Activated T-cell treated with anti-CD3 and anti-CD28 coated beads for 1 hour (primary cell): ENCODE data around the gene SLC25A41.
A peak's percentile ranks its signal among the peaks of the same experiment; 100 is the strongest.
"Not testable (repeated sequence)": the region's sequence is repeated elsewhere in the genome, so short reads cannot be mapped to it uniquely, and the experiment has no call there.

ENCODE experiments used
- DNase-seq: peaks from one replicate; pipeline ENCODE4 v3.0.0-alpha.2; 2020; ENCODE audit warnings: low read depth

SLC25A41 gene

GRCh38 chr19:6412061-6412446 is 21.5 kb downstream of the SLC25A41 start:
- DNase-seq = no peak

GRCh38 chr19:6409346-6409745 is 24.2 kb downstream of the SLC25A41 start:
- DNase-seq = no peak

- DNase-seq = no peak
Observed at GRCh38 chr19:6406401-6406800, 27.2 kb downstream of the SLC25A41 start.

- no peak for DNase-seq
Observed at GRCh38 chr19:6402837-6403608, 30.5 kb downstream of the SLC25A41 start.

GRCh38 chr19:6402058-6402457 is 31.5 kb downstream of the SLC25A41 start:
- DNase-seq = no peak

- not testable (repeated sequence) for DNase-seq
Observed at GRCh38 chr19:6400062-6400944, 33.3 kb downstream of the SLC25A41 start.

GRCh38 chr19:6396305-6396704 is 37.3 kb downstream of the SLC25A41 start:
- no peak for DNase-seq

- DNase-seq = no peak
Observed at GRCh38 chr19:6394831-6395230, 38.7 kb downstream of the SLC25A41 start.

- peak; percentile 65 for DNase-seq
Observed at GRCh38 chr19:6393983-6394412, 39.6 kb downstream of the SLC25A41 start.

- peak; percentile 91 for DNase-seq
Observed at GRCh38 chr19:6393074-6393982, 40.2 kb downstream of the SLC25A41 start, which contains the start of gene GTF2F1. Gene GTF2F1, minus strand, starts transcription at chr19:6393164. Its CDS starts 169 bp downstream, at chr19:6392995.

GRCh38 chr19:6392221-6393073 is 41.1 kb downstream of the SLC25A41 start:
- DNase-seq = no peak

- DNase-seq = no peak
Observed at GRCh38 chr19:6387372-6387771, 46.2 kb downstream of the SLC25A41 start.

GRCh38 chr19:6384381-6384780 is 49.2 kb downstream of the SLC25A41 start:
- DNase-seq = no peak

- no peak for DNase-seq
Observed at GRCh38 chr19:6383188-6383587, 50.4 kb downstream of the SLC25A41 start.

- no peak for DNase-seq
Observed at GRCh38 chr19:6381030-6381750, 52.4 kb downstream of the SLC25A41 start.

- DNase-seq = no peak
Observed at GRCh38 chr19:6379744-6380143, 53.8 kb downstream of the SLC25A41 start.

- no peak for DNase-seq
Observed at GRCh38 chr19:6378486-6378885, 55.1 kb downstream of the SLC25A41 start.

GRCh38 chr19:6378041-6378440 is 55.5 kb downstream of the SLC25A41 start:
- no peak for DNase-seq

GRCh38 chr19:6376512-6377190 is 56.9 kb downstream of the SLC25A41 start:
- no peak for DNase-seq
